ENCODE data around the gene SLC45A2.
"Not testable (repeated sequence)": the region's sequence is repeated elsewhere in the genome, so short reads cannot be mapped to it uniquely, and the experiment has no call there.

SLC45A2 gene

GRCh38 chr5:33973271-33973670 is 11.2 kb downstream of the SLC45A2 start:
- no peak for DNase-seq (ENCODE audit: low read depth, low spot score)
- no peak overlapping the region for H3K27ac ChIP-seq

- DNase-seq (ENCODE audit: low read depth, low spot score): no peak
- no peak overlapping the region for H3K27ac ChIP-seq
Measured at GRCh38 chr5:33969572-33970452, 14.7 kb downstream of the SLC45A2 start.

- no peak for DNase-seq (ENCODE audit: low read depth, low spot score)
- no peak overlapping the region for H3K27ac ChIP-seq
Measured at GRCh38 chr5:33968211-33969005, 16.1 kb downstream of the SLC45A2 start.

- no peak overlapping the region for H3K27ac ChIP-seq
- DNase-seq (ENCODE audit: low read depth, low spot score): no peak
Measured at GRCh38 chr5:33966805-33967204, 17.7 kb downstream of the SLC45A2 start.

GRCh38 chr5:33964132-33964700 is 20.3 kb downstream of the SLC45A2 start:
- no peak for DNase-seq (ENCODE audit: low read depth, low spot score)
- H3K27ac ChIP-seq: no peak overlapping the region

GRCh38 chr5:33958176-33958575 is 26.3 kb downstream of the SLC45A2 start:
- DNase-seq (ENCODE audit: low read depth, low spot score): no peak
- no peak overlapping the region for H3K27ac ChIP-seq

GRCh38 chr5:33957577-33958150 is 26.8 kb downstream of the SLC45A2 start:
- no peak for DNase-seq (ENCODE audit: low read depth, low spot score)
- no peak overlapping the region for H3K27ac ChIP-seq

GRCh38 chr5:33952175-33952574 is 32.3 kb downstream of the SLC45A2 start:
- H3K27ac ChIP-seq; DNase-seq (ENCODE audit: low read depth, low spot score): not testable (repeated sequence)

- H3K27ac ChIP-seq: no peak overlapping the region
- DNase-seq (ENCODE audit: low read depth, low spot score): no peak
Measured at GRCh38 chr5:33944543-33945132, 39.9 kb downstream of the SLC45A2 start.

GRCh38 chr5:33941090-33941489 is 43.4 kb downstream of the SLC45A2 start:
- no peak overlapping the region for H3K27ac ChIP-seq
- no peak for DNase-seq (ENCODE audit: low read depth, low spot score)

- no peak for DNase-seq (ENCODE audit: low read depth, low spot score)
- no peak overlapping the region for H3K27ac ChIP-seq
Measured at GRCh38 chr5:33939556-33940262, 44.8 kb downstream of the SLC45A2 start.

GRCh38 chr5:33938881-33939280 is 45.6 kb downstream of the SLC45A2 start:
- H3K27ac ChIP-seq: no peak overlapping the region
- no peak for DNase-seq (ENCODE audit: low read depth, low spot score)

- H3K27ac ChIP-seq: no peak overlapping the region
- DNase-seq (ENCODE audit: low read depth, low spot score): no peak
Measured at GRCh38 chr5:33938507-33938796, 46.0 kb downstream of the SLC45A2 start.

GRCh38 chr5:33937707-33938506 is 46.6 kb downstream of the SLC45A2 start:
- DNase-seq (ENCODE audit: low read depth, low spot score): no peak
- H3K27ac ChIP-seq: no peak overlapping the region

- no peak for DNase-seq (ENCODE audit: low read depth, low spot score)
- no peak overlapping the region for H3K27ac ChIP-seq
Measured at GRCh38 chr5:33937017-33937706, 47.3 kb downstream of the SLC45A2 start.

GRCh38 chr5:33936381-33937016 is 48.0 kb downstream of the SLC45A2 start, which contains the start of gene RXFP3:
Gene RXFP3, plus strand, starts transcription at chr5:33936386. Its CDS starts 355 bp downstream, at chr5:33936741.
- H3K27ac ChIP-seq: no peak within 1 kb of the TSS
- no peak for DNase-seq (ENCODE audit: low read depth, low spot score)

GRCh38 chr5:33936004-33936380 is 48.5 kb downstream of the SLC45A2 start:
- no peak for DNase-seq (ENCODE audit: low read depth, low spot score)
- no peak overlapping the region for H3K27ac ChIP-seq

GRCh38 chr5:33934176-33934575 is 50.3 kb downstream of the SLC45A2 start:
- no peak for DNase-seq (ENCODE audit: low read depth, low spot score)
- H3K27ac ChIP-seq: no peak overlapping the region

Data from epithelial cell of prostate (primary cell).